Retina (tissue), 1 donor: ENCODE measurements around the gene PTS.

ENCODE experiments used
- DNase-seq: peaks from one replicate; pipeline ENCODE4 v3.0.0-alpha.2; 2016

The PTS gene

GRCh38 chr11:112223121-112223520, 3.1 kb upstream of the PTS start:
- no peak for DNase-seq

GRCh38 chr11:112223754-112224532, 2.3 kb upstream of the PTS start:
- no peak for DNase-seq

- no peak for DNase-seq
Measured at GRCh38 chr11:112225753-112226061, 521 bp upstream of the PTS start.

- DNase-seq = no peak
Measured at GRCh38 chr11:112226831-112227401, 688 bp downstream of the PTS start.

GRCh38 chr11:112227471-112227870, 1.2 kb downstream of the PTS start:
- DNase-seq = no peak

- no peak for DNase-seq
Measured at GRCh38 chr11:112228706-112229105, 2.5 kb downstream of the PTS start.

- no peak for DNase-seq
Measured at GRCh38 chr11:112229159-112229558, 2.9 kb downstream of the PTS start.

GRCh38 chr11:112229746-112230433, 3.7 kb downstream of the PTS start:
- no peak for DNase-seq

GRCh38 chr11:112231952-112232351, 5.7 kb downstream of the PTS start:
- DNase-seq = no peak

GRCh38 chr11:112235750-112236390, 9.6 kb downstream of the PTS start:
- no peak for DNase-seq

- no peak for DNase-seq
Measured at GRCh38 chr11:112237451-112237850, 11.2 kb downstream of the PTS start.

GRCh38 chr11:112238041-112238440, 11.8 kb downstream of the PTS start:
- DNase-seq = no peak

- no peak for DNase-seq
Measured at GRCh38 chr11:112241486-112241885, 15.3 kb downstream of the PTS start.

- no peak for DNase-seq
Measured at GRCh38 chr11:112247201-112247600, 21.0 kb downstream of the PTS start.

GRCh38 chr11:112248201-112248600, 22.0 kb downstream of the PTS start:
- no peak for DNase-seq

- DNase-seq = peak; percentile 21
Measured at GRCh38 chr11:112249871-112250610, 23.8 kb downstream of the PTS start.

GRCh38 chr11:112253605-112254242, 27.5 kb downstream of the PTS start:
- no peak for DNase-seq

- peak; percentile 43 for DNase-seq
Measured at GRCh38 chr11:112255067-112255720, 29.0 kb downstream of the PTS start.

GRCh38 chr11:112260490-112260889, 34.3 kb downstream of the PTS start, which contains the start of gene PLET1:
PLET1 (minus strand) TSS chr11:112260860; CDS start chr11:112260589, 271 bp downstream.
- no peak for DNase-seq

GRCh38 chr11:112265659-112266409, 39.6 kb downstream of the PTS start:
- DNase-seq = no peak

- DNase-seq = no peak
Measured at GRCh38 chr11:112266410-112266778, 40.2 kb downstream of the PTS start.
